ENCODE results near the gene LYPD3. TPM values are rescaled to one million over a fixed set of nuclear protein-coding genes. Genes with fewer than 3 reads are reported as not detected.

LYPD3 gene
- total RNA-seq, 1 donor from 2014 or later = 0.15 TPM

Other genes starting within 250 kb of the LYPD3 start
- not detected for gene PSG9, start 196.1 kb downstream of the LYPD3 start, total RNA-seq
- gene CD177, start 111.9 kb downstream of the LYPD3 start, total RNA-seq = 0.22 TPM
- gene TEX101, start 50.7 kb downstream of the LYPD3 start, total RNA-seq = not detected
- 6.0 TPM for gene PHLDB3, start 39.1 kb upstream of the LYPD3 start, total RNA-seq
- 16.2 TPM for gene ETHE1, start 61.6 kb upstream of the LYPD3 start, total RNA-seq
- gene ZNF575, start 67.6 kb upstream of the LYPD3 start, total RNA-seq = 1.8 TPM
- gene XRCC1, start 109.9 kb upstream of the LYPD3 start, total RNA-seq = 15.7 TPM
- 1.4 TPM for gene PINLYP, start 110.2 kb upstream of the LYPD3 start, total RNA-seq
- gene IRGQ, start 130.5 kb upstream of the LYPD3 start, total RNA-seq = 19.6 TPM
- gene ZNF576, start 131.0 kb upstream of the LYPD3 start, total RNA-seq = 12.2 TPM
- gene SRRM5, start 146.5 kb upstream of the LYPD3 start, total RNA-seq = 0.20 TPM
- 38.6 TPM for gene ZNF428, start 154.0 kb upstream of the LYPD3 start, total RNA-seq
- gene CADM4, start 174.2 kb upstream of the LYPD3 start, total RNA-seq = 10.5 TPM
- 5.1 TPM for gene PLAUR, start 204.6 kb upstream of the LYPD3 start, total RNA-seq